ENCODE measurements around the gene CHURC1. TPM values are rescaled to one million over a fixed set of nuclear protein-coding genes. Genes with fewer than 3 reads are reported as not detected.
"Not testable (repeated sequence)": the region's sequence is repeated elsewhere in the genome, so short reads cannot be mapped to it uniquely, and the experiment has no call there.

Gene CHURC1
- total RNA-seq, 6 experiments from 2014 or later = 28.2 to 55.2 (median 37.1) TPM

DNA sequence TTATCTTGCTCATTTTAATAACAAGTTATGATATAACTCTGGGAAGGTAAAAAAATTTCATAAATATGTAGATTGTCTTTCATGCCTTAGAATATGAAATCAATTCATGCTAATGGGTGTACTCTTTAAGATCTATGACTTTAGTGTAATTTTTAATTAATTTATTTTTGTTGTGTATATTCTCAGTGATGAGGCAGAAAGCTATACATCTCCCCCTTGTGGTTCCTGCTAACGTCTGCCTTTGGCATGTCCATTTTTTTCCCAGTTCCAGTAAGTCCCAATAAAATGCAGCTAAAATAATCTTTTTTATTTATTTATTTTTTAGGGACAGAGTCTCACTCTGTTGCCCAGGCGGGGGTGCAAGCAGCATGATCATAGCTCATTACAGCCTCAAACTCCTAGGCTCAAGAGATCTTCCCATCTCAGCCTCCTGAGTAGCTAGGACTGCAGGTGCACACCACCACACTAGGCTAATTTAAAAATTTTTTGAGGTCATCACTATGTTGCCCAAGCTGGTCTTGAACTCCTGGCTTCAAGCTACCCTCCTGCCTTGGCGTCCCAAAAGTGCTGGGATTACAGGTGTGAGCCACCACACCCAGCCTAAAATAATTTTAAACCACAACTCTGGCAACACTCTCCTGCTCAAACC is 3.3 kb upstream of the CHURC1 start:
- Histone ChIP-seq H3K4me1 (peaks cover 0 to 11% (median 5%) of the 10 kb centered on the region in 4 donors), H3K36me3 (no peaks in the 10 kb centered on the region), H3K27me3 (no peaks in the 10 kb centered on the region), H3K9me3 (no peaks in the 10 kb centered on the region), H3K4me3 (no peak overlapping the region), H3K27ac (no peak overlapping the region)
- DNase-seq (no peak), ATAC-seq (no peak)
- intact Hi-C loops (cut with DNase I) = no loop called here
- WGBS (ENCODE audit: insufficient coverage, low coverage, low lambda C conversion rate, missing lambda C conversion rate) = 33% methylated on average over 3 of the region's 3 CpGs
- TF ChIP-seq POLR2A (IDR thresholded peaks at IDR 0.05) (no peak), CTCF (IDR thresholded peaks at IDR 0.05) (peak in 3 of 4 donors; percentile 43 to 46 (median 45))

DNA sequence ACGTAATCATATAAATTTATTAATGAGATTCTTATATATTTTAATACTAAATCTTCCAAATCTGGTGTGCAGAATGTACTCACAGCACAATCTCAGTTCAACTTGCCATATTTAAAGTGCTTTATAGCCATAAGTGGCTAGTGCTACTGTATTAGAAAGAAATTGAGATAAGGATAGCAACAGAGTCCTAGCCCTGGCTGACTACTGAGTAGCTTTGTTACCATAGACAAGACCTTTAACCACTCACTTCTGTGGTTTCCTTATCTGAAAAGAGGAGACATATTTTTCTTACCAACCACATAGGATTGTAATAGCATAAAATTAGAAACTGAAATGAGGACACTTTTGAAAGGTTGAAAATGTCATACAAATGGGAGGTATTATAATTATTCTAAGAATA is 2.0 kb upstream of the CHURC1 start:
- ATAC-seq (no peak), DNase-seq (no peak)
- Histone ChIP-seq H3K4me1 (peaks cover 0 to 12% (median 6%) of the 10 kb centered on the region in 4 donors), H3K9me3 (no peaks in the 10 kb centered on the region), H3K27me3 (no peaks in the 10 kb centered on the region), H3K36me3 (no peaks in the 10 kb centered on the region), H3K4me3 (no peak overlapping the region), H3K27ac (no peak overlapping the region)
- TF ChIP-seq POLR2A (IDR thresholded peaks at IDR 0.05) = no peak
- no peak for TF ChIP-seq CTCF (IDR thresholded peaks at IDR 0.05)
- 0% methylated on average over 1 of the region's 1 CpG for WGBS (ENCODE audit: insufficient coverage, low coverage, low lambda C conversion rate, missing lambda C conversion rate)
- intact Hi-C loops (cut with DNase I) = no loop called here

- ATAC-seq = not testable (repeated sequence)
Observed at GRCh38 chr14:64913477-64913876, 778 bp upstream of the CHURC1 start.

GRCh38 chr14:64915029-64915424 is 772 bp downstream of the CHURC1 start:
- ATAC-seq = no peak
- Histone ChIP-seq H3K4me3 (peak overlapping the region; percentile 82 to 97 (median 96)), H3K4me1 (peaks cover 0 to 32% (median 10%) of the 10 kb centered on the region in 4 donors), H3K9me3 (no peaks in the 10 kb centered on the region), H3K36me3 (no peaks in the 10 kb centered on the region), H3K27me3 (no peaks in the 10 kb centered on the region), H3K27ac (peak overlapping the region in 2 of 3 donors; percentile 94)
- no peak for DNase-seq
- 17% methylated on average over 4 of the region's 4 CpGs for WGBS (ENCODE audit: insufficient coverage, low coverage, low lambda C conversion rate, missing lambda C conversion rate)
- TF ChIP-seq POLR2A (IDR thresholded peaks at IDR 0.05) = no peak
- intact Hi-C loops (cut with DNase I) = no loop called here

More at GRCh38 chr14:64913477-64913876, 778 bp upstream of the CHURC1 start:
- Histone ChIP-seq H3K4me3 (peak overlapping the region in 1 of 3 donors; percentile 82), H3K4me1 (peaks cover 0 to 18% (median 8%) of the 10 kb centered on the region in 4 donors)
- H3K27me3 ChIP-seq; DNase-seq; H3K36me3 ChIP-seq; intact Hi-C loops (cut with DNase I); H3K27ac ChIP-seq; H3K9me3 ChIP-seq: not testable (repeated sequence)
- 36% methylated on average over 5 of the region's 5 CpGs for WGBS (ENCODE audit: insufficient coverage, low coverage, low lambda C conversion rate, missing lambda C conversion rate)

GRCh38 chr14:64915797-64916196 is 1.5 kb downstream of the CHURC1 start:
- intact Hi-C loops (cut with DNase I) = no loop called here
- Histone ChIP-seq H3K9me3 (no peaks in the 10 kb centered on the region), H3K4me3 (no peak overlapping the region), H3K4me1 (peaks cover 0 to 33% (median 10%) of the 10 kb centered on the region in 4 donors), H3K27ac (no peak overlapping the region), H3K36me3 (no peaks in the 10 kb centered on the region), H3K27me3 (no peaks in the 10 kb centered on the region)
- no peak for DNase-seq
- ATAC-seq = no peak
- TF ChIP-seq CTCF (IDR thresholded peaks at IDR 0.05) = no peak
- TF ChIP-seq POLR2A (IDR thresholded peaks at IDR 0.05) = no peak
- WGBS (ENCODE audit: insufficient coverage, low coverage, low lambda C conversion rate, missing lambda C conversion rate) = 31% methylated on average over 2 of the region's 2 CpGs
